GM18870 (cell line): ENCODE results near the gene DHX57.
"Not testable (repeated sequence)": the region's sequence is repeated elsewhere in the genome, so short reads cannot be mapped to it uniquely, and the experiment has no call there.

ENCODE experiments used
- ATAC-seq: cut with Tn5 transposase; IDR thresholded peaks from one replicate; pipeline ENCODE4 v1.9.1; 2021; ENCODE audit warnings: moderate library complexity; ENCODE audit not compliant: unreplicated experiment

Gene DHX57

DNA sequence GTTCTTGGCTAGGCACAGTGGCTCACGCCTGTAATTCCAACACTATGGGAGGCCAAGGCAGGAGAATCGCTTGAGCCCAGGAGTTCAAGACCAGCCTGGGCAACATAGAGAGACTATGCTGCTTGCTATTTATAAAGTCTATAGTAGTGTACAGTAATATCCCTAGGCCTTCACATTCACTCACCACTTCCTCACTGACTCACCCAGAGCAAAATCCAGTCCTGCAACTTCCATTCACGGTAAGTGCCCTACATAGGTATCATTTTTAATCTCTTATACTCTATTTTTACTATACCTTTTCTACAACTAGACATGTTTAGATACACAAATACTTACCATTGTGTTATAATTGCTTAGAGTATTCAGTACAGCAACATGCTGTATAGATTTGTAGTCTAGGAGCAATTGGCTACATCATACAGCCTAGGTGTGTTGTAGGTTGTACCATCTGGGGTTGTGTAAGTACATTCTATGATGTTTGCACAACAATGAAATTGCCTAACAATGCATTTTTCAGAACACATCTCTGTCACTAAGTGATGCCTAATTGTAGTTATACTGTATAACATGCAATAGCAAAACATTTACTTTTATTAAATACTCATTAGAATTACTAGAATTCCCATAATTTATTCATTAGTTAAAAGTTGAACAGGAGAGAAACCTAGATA lies 8.8 kb downstream of the DHX57 start:
- no peak for ATAC-seq

DNA sequence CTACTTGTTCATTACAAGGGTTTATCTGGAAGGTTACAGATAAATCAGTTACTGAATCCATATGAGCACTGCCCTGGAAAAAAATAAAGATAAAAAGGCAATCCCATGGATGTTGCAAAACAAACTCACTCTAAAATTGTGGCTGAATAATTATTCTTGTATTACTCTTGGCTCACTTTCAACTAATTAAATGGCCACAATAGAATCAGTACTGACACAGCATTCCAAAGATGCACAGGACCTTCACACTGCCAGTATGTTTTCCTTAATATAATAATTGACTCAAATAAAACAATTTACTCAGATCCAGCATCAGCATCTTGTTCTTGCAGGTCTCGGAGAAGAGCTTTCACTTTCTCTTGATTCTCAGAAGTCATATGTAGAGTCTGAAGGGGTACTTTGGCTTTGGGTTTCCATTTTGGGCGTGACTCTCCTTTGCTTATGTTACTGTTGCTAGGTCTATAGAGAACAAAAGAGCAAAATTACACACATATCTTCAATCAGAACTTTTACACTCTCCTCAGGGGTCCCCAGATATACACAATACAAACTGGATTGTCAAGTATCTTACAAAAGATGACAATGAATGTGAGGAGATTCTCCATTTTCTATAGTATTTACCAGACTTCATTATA lies 12.6 kb downstream of the DHX57 start:
- no peak for ATAC-seq

DNA sequence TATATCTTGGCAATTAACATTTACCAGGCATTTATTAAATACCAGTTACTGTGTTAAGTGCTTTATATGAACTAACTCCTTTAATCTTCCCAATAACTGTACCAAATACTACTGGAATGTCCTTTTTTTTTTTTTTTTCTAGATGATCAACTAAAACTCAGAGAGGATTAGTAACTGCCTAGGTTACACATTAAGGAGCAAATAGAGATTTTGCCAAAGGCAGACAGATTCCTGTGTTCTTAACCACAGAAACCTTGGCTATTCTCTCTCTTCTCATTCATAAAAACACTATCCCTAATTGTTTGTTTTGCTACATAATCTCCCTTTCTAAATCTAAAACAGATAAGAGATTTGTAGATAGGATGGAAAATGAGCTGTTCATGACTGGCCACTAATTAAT lies 13.3 kb downstream of the DHX57 start:
- no peak for ATAC-seq

DNA sequence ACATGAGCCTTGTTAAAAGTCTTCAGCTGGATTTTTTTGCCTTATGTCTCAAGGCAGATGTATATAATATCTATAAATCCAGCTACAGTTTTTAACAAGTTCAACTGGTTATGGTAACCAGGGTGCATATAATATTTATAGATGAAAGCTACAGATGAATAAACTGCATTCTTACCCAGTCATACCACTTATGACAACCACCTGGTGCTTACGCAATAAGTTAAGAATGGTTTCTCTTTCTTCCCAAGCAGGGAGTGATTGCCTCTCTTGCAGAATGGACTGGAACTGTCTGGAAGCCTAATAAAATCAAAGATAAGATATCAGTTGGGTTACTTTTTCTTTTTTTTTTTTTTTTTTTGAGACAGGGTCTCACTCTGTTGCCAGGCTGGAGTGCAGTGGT lies 19.6 kb downstream of the DHX57 start:
- ATAC-seq = no peak

DNA sequence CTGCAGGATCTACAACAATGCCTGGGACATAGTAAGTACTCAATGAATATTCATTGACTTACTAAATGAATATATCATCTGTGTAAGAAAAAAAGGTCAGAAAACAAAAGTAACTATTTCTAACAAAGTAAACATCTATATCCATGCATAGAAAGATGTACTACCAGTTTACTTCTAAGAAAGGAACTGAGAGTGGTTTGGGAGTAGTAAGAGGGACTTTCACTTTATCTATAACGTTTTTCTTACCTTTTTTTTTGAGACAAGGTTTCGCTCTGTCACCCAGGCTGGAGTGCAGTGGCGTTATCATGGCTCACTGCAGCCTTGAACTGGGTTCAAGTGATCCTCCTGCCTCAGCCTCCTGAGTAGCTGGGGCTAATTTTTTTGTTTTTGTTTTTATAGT lies 25.7 kb downstream of the DHX57 start:
- peak; percentile 89 for ATAC-seq

DNA sequence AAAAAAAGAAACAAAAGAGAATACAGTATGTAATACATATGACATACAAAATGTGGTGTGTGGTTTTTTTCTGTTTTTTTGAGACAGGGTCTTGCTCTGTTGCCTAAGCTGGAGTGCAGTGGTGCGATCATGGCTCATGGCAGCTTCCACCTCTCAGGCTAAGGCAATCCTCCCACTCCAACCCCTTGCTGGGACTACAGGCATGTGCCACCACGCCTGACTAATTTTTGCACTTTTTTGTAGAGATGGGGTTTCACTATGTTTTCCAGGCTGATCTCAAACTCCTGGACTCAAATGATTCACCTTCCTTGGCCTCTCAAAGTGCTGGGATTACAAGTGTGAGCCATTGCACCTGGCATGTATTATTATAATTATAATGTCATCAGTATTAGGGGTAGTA lies 38.9 kb downstream of the DHX57 start:
- ATAC-seq = no peak

DNA sequence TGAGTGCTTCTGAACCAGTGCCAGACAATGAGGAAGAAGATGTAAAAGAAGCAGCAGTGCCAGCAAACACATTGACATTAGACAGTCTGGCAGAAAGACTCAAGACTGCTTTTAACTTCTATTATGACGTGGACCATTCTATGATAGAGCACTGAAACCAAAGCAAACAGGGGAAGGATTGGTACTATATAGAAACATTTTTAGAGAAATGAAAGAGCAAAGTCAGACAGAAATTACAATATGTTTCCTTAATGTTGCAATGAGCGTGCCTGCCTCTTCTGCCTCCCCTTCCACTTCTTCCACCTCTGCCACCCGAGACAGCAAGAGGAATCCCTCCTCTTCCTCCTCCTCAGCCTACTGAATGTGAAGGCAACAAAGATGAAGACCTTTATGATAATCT lies 39.7 kb downstream of the DHX57 start:
- peak; percentile 95 for ATAC-seq

DNA sequence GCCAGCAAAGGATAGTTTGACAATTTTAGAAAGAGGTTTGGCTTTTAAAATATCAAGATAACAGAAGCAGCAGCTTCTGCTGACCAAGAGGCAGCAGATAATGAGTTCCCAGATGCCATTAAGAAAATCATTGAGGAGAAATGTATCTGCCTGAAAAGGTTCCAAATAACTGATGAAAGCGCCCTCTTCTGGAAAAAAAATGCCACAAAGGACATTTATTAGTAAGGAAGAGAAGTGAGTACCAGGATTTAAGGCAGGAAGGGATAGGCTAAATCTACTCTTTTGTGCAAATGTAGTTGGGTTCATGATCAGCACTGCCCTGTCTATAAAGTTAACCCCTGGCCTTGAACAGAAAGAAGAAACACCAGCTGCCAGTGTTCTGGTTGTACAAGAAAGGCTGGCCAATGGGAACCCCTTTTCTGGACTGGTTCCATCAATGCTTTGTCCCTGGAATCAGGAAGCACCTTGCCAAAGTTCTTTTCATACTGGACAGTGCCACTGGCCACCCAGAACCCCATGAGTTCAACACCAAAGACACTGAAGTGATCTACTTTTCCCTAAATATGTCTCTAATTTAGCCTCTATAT lies 40.6 kb downstream of the DHX57 start:
- no peak for ATAC-seq

DNA sequence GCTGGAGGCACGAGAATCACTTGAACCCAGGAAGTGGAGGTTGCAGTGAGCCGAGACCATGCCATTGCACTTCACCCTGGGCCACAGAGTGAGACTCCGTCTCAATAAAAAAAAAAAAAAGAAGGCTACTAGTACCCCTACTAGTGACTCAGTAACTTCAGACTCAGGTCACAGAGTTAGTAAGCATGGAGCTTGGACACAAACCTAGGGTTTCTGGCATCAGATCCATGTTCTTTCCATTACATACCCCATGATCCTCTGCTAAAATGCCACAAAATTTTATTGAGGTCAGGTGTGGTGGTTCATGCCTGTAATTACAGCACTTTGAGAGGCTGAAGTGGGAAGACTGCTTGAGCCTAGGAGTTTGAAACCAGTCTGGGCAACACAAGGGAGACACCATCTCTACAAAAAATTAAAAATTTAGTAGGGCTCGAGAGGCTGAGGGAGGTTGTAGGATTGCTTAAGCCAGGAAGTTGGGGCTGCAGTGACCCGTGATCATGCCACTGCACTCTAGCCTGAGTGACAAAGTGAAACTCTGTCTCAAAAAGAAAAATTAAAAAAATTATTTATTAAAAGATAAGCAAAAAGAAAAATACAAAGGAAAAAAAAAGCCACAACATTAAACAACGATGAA lies 45.1 kb downstream of the DHX57 start:
- ATAC-seq = no peak

DNA sequence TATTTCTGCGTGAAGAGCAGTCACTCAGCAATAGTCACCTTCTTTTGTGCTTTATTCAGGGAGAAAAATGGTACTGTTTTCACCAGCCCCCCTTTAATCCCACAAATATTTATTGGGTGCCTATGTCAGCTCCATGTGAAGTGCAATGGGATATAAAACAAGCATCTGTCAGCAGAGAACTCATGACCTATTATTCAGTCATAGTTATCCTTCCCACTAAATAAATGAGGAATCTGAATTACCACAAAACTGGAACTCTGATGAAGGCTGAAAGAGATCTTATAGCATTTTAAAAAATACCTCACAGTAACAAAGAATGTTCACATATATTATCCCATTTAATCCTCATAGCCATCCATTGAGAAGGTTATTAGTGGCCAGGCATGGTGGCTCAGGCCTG lies 45.8 kb downstream of the DHX57 start:
- ATAC-seq = no peak

DNA sequence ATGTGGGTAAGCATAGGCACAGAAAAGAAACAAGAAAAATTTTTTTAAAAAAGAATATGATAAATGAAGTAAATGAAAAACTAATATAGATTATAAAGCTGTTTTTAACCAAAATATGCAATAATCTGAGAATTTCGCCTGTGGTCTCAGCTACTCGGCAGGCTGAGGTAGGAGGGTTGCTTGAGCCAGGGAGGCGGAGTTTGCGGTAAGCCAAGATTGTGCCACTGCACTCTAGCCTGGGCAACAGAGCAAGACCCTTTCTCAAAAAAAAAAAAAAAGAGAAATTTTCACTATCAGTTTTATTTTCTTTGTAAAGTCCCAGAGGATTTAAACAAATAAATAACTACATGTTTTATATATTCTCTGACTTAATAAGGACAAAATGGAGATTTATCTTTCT lies 47.3 kb downstream of the DHX57 start:
- no peak for ATAC-seq

DNA sequence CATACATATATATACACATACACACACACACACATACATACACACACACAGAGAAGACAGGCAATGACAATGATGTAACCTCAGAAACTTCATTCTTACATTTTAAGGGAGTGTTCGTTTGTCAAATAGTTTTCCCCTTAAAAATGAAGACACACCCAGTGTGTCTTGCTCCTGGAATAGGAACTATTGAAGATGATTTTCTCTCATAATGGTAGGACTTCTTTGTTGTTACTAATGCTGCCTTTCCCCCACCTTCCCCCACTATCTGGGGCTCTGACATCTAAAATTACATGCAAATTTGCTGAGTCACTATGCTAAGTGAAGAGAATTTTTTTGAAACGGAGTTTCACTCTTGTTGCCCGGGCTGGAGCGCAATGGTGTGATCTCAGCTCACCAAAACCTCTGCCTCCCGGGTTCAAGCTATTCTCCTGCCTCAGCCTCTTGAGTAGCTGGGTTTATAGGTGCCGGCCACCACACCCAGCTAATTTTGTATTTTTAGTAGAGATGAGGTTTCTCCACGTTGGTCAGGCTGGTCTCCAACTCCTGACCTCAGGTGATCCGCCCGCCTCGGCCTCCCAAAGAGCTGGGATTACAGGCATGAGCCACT lies 48.1 kb downstream of the DHX57 start:
- ATAC-seq = not testable (repeated sequence)

DNA sequence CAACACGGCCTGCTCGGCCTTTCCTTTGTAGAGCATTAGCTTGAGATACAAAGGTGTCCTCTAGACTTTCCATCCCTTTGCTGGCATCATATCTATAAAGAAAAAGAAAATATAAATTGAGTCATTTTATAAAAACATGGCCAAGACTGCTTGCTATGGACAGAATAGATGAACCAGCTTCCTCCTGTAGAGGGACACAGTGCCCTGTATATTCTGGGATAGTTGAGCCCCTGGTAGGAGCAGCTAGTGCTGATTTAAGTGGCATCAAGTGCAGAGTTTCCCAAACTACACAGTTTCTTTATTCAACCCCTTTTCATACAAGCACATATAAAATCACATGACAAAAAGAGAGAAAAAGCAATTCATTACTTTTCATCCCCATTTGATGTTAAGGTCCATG lies 49.8 kb downstream of the DHX57 start:
- no peak for ATAC-seq

DNA sequence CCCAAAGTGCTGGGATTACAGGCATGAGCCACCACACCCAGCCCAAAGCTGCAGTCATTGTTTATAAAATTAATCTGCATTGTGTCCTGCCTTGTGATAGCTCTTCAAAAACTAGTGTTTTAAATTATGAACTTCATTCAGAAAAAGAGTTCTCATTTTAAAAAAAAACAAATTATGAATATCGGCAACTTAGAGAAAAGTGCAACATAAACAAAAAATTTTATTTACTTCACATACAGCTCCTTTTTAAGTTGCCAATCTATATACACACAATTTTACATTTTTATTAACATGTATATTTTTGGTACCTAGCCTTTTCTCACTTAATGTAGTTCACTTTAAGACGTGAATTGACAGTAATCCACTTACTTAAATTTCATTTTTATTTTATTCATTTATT lies 50.8 kb downstream of the DHX57 start:
- ATAC-seq = no peak

DNA sequence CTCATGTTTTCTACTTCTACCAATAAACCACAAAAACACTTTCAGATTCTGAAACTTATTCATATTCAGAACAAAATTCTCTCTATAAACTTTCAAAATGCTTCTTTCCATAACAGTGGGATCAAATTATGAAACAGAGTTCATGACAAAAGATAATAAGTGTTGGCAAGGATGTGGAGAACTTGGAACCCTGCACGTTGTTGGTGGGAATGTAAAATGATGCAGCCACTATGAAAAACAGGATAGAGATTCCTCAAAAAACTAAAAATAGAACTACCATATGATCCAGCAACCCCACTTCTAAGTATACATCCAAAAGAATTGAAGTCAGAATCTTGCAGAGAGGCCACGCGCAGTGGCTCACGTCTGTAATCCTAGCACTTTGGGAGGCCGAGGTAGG lies 52.3 kb downstream of the DHX57 start:
- no peak for ATAC-seq

DNA sequence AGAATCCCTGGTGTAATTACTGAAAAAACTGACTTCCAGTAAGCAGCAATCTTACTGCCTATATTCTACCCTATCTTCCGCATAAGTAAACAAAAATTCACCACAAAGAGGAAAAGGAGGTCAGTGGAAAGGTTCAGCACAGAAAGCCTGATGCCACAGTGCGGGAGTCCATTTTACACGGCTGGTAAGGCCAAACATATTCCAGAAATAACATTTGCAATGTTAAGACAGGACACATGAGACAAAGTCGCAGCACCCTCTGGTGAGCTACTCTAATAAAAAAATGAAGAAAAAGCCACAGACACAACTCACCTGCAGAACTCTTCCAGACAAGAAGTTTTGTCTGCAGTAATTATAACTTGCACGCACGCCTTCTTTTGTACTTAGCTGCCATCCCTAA lies 57.2 kb downstream of the DHX57 start:
- no peak for ATAC-seq

DNA sequence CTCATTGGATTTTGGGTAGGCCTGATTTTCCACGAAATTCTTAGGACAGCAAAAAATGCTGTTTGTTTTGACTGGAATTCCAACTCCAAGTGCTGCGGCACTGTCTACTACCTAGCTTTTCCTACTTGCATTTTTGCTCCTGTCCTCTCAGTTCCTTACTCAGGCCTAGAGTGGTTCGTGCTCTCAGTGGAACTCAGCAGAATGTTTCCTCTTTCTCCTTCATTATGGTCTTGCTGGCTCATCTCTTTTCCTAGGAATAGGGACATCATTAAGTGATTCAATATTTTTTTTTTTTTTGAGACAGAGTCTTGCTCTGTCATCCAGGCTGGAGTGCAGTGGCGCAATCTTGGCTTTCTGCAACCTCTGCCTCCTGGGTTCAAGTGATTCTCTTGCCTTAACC lies 59.8 kb downstream of the DHX57 start:
- no peak for ATAC-seq

DNA sequence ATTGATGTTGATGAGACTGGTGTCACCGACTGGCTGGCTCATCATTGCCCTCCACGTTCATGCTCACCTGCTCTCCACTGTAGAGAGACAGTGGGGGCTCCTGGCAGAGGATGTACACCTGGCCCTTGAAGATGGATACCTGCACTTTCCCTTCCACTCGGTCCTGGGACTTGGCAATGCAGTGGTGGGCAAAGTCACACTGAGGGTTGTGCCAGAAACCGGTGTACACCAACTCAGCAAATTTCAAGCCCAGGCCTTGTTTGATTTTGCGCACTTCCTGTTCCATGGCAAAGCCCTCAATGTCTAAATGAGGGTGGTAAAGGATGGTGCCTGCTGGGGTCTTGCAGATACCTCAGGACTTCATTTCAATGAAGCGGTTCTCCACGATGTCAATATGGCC lies 65.2 kb downstream of the DHX57 start:
- no peak for ATAC-seq

DNA sequence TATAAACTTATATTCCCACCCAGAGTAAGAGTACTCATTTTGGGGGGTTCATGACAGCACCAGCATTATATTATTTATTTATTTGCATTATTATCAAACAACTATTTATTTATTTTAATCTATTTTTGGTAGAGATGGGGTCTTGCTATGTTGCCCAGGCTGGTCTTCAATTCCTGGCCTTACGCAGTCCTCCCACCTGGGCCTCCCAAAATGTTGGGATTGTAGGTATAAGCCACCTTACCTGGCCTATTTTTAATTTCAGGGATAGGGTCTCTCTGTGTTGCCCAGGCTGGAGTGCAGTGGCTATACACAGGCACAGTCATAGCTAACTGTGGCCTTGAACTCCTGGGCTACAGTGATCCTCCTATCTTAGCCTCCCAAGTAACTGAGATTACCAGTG lies 67.1 kb downstream of the DHX57 start:
- ATAC-seq = no peak

DNA sequence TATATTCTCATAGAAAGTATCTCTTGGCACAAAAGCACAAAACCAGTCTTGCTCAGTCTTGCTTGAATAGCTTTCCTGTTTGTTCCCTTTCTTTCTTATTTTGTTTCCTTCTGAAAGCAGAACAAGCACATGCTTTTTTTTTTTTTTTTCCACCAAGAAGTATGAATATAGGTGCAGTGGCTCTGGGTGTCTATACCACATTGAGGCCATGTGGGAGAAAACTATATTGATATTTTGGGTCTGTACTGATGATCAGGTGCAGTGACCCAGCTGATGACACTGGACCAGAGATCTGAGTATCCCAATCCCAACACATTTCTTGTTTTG lies 69.0 kb downstream of the DHX57 start:
- no peak for ATAC-seq

DNA sequence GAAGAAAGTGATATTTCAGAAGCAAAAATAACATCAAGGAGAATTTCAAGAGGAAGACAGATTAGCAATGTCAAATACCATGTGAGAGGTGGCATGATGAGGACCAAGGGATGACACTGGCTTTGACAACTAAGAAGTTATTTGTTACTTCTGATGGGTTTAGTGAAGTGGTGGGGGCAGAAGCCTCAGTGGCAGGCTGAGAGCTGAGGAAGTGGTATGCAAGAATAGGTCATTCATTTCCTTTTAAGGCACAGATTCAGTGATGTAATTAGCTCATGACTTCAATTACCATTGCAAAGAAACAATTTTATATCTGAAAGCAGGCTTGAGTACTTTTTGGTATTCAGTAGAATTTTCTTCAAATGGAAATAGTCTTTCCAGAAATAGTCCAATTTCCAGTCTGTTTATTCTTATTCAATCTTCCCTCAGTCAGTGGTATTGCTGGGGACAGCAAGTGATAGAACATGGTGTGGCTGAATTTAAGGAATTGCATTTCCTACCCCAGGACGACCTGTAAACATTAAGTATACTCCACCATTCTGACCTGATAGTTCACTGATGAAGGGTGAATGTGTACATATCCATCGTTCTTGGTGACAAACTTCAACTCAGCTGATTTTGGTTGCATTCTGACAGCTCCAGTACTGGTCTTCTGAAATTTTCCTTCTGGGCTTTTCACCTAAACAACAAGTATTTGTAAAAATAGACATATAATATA lies 69.6 kb downstream of the DHX57 start:
- no peak for ATAC-seq
